GM20000 (cell line): ENCODE measurements around the gene IFNL1.

Experiments used
- DNase-seq: peaks from one replicate; pipeline ENCODE4 v3.0.0; 2012; ENCODE audit warnings: low spot score
- CTCF ChIP-seq: IDR thresholded peaks from 2 replicates; pipeline ENCODE4 v1.5.1; 2012; ENCODE audit warnings: mild to moderate bottlenecking, control low read depth; ENCODE audit errors: extremely low read depth, missing control alignments

IFNL1 gene

DNA sequence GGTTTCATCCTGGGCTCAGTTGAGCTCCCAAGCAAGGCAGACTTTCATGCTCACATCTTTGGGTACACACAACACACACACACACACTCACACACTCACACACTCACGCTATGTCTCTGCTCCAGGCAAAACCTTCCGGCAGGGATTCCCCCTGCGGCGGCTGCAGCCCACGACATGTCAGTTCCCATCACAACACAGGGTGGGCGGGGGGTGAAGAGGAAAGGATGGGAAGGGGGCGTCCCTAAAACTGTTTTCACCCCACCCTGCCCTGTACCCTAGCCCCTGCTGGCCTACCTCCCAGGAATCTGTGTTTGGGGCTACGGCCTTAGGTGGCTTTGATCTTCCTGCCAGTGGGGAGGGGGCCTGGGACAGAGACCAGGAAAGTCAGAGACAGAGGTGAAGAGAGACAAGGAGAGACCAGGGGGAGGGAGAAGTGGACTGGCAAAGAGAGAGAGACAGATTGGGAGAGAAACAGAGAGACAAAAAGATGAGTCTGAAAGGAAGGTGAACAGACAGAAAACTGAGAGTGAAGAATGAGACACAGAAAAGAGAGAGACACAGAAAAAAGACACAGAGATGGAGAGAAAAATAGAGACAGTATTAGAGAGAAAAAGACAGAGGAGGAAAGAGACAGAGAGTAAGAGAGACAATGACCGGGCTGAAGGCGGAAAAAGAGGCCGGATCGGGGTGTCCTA lies 20.6 kb downstream of the IFNL1 start:
- TF ChIP-seq CTCF = no peak
- DNase-seq = no peak

DNA sequence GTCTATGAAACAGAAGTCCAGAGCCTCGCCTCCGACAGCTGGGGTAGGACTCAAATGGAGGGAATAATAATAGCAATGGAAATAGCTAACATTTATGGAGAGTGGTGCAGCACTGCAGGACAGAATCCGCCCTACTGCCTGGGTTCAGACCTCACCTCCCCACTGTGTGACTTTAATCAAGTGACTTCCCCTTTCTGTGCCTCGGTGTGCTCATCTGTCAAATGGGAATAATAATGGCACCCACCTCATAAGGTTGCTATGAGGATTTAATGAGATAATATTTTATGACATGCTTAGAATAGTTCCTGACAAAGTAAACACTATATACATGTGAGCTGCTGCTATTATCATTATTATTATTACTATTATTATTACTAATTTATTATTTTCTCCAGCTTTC lies 21.3 kb downstream of the IFNL1 start:
- no peak for DNase-seq

DNA sequence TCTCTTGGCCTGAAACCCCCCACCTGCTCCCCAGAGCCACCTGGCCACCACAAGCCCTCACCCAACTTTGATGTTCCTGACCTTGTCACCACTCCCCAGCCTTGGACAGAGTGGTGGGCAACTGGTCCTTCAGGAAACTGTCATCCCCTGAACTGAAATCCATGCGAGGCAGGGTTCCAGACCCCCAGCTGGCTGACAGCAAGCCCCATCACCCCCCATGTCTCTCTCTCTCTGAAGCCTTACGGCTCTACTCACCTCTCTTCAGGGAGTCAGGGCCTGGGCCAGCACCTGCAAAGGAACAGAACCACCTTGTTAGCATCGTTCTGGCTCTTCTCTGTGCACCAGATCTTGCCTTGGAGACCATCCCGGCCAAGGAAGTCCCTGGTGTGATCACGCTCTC lies 21.9 kb downstream of the IFNL1 start:
- TF ChIP-seq CTCF = no peak
- DNase-seq = no peak

More for the DNA sequence above, 21.3 kb downstream of the IFNL1 start:
- TF ChIP-seq CTCF = no peak

- no peak for TF ChIP-seq CTCF
- no peak for DNase-seq
Measured at GRCh38 chr19:39318690-39319089, 22.5 kb downstream of the IFNL1 start.

DNA sequence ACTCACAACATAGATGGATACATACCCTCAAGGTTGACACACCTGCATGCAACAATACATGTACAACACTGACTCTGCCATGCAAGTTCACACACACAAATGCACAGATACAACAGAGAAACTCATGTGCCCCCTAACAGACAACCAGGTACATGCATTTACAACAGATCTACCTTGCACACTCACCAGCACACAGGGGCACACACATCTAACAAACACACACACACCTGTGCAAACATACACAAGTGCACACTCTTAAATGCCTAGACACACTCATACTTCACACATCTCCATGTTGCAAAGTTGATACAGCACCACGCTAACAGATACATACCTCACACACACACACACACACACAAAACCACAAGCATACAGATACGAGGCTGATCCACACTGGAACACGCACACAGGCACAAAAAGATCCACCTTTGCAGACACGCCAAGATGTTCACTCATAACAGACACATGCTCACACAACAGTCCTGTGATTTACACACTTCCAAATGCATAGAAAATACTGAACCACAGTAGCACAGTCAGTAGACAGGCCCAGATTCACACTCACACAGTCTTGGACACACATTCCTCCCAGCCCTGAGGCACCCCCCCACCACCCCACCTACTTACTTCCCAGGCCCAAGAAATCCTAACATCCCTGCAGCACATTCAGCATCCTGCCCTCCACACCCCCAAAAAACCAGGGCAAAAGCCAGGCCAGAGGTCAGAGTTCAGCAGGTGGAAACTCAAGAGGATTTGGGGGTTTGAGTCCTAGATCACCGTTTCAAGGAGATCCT lies 23.1 kb downstream of the IFNL1 start:
- no peak for TF ChIP-seq CTCF
- DNase-seq = peak; percentile 38

DNA sequence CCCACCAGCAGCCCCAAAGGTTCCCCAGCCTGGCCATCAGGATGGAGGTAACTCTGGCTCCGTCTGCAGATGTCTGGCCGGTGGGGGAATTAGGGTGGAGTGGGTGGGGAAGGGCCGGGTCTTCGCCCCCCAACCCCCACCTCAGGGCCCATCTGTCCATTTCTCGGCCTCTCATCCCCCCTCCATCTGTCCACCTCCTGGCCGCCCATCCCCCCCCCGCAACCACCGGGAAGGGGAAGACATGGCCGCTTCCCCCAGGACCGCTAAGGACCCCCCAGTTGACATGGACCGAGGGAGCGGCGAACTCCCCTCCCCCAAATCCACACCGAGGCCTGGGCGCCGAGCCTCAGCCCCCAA lies 23.7 kb downstream of the IFNL1 start:
- no peak for DNase-seq
- TF ChIP-seq CTCF = no peak

DNA sequence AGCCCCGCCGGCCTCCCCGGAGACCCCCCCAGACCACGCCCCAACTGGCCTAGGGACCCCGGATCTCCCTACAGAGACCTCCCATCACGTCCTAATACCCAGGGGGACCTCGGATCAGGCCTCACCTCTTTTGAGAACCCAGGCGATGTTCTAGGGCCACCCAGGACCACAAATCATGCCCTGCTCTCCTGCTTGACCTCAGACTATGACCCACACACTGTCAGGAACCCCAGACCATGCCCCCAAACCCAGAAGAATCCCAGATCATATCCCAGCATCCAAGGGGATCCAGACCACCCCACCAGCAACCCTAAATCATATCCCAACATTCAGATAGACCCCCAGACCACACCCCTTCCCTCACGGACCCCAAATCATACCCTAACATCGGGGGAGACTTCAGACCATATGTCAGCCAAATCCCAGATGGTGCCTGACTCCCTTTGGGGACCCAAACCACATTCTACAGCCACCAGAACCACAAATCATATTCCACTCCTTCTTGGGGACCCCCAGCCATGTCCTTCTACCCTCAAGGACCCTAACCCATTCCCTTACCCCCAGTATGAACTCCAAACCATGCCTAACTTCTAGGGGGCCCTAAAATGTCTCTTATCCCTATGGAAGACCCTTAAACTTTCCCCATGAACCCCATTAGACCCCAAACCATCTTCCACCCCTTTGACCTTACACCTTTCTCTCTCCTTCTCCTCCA lies 25.1 kb downstream of the IFNL1 start:
- peak; percentile 47 for DNase-seq
- TF ChIP-seq CTCF = no peak
